ENCODE data around the gene PDGFC. TPM values are rescaled to one million over a fixed set of nuclear protein-coding genes. Genes with fewer than 3 reads are reported as not detected.

Gene PDGFC
- polyA plus RNA-seq, 1 experiment = 72.7 TPM

- no peak overlapping the region for H3K27ac ChIP-seq (ENCODE audit: low read depth, low read length)
- H3K4me3 ChIP-seq (ENCODE audit: low read depth, low read length) = no peak overlapping the region
- POLR2A ChIA-PET = no interaction called here
- H3K9me3 ChIP-seq (ENCODE audit: control insufficient read depth, insufficient read depth, low read length) = peaks cover 2% of the 10 kb centered on the region; the same call in 1 of the 2 replicates
- DNase-seq (ENCODE audit: low read depth, low spot score) = no peak
- H3K27me3 ChIP-seq (ENCODE audit: control insufficient read depth, insufficient read depth, low read length) = no peaks in the 10 kb centered on the region
- no peak for TF ChIP-seq CTCF (IDR thresholded peaks at IDR 0.05; ENCODE audit: low read depth, low read length)
- CTCF ChIA-PET = no interaction called here
These were observed 179.0 kb downstream of the PDGFC start for GRCh38 chr4:156792462-156793085.

GRCh38 chr4:156790866-156791265 lies 180.7 kb downstream of the PDGFC start:
- CTCF ChIA-PET = interaction anchor here (0.6 to 1.3 kb wide), 5 partner anchors 9 to 413 kb away, joined by 3 read pairs; no protein-coding TSS in a partner anchor

GRCh38 chr4:156788782-156789181 lies 182.8 kb downstream of the PDGFC start:
- TF ChIP-seq CTCF (IDR thresholded peaks at IDR 0.05; ENCODE audit: low read depth, low read length) = no peak
- Histone ChIP-seq H3K4me3 (ENCODE audit: low read depth, low read length) (no peak overlapping the region), H3K9me3 (ENCODE audit: control insufficient read depth, insufficient read depth, low read length) (no peaks in the 10 kb centered on the region), H3K27ac (ENCODE audit: low read depth, low read length) (no peak overlapping the region), H3K27me3 (ENCODE audit: control insufficient read depth, insufficient read depth, low read length) (no peaks in the 10 kb centered on the region)
- no peak for DNase-seq (ENCODE audit: low read depth, low spot score)
- ChIA-PET CTCF (no interaction called here), POLR2A (no interaction called here)

More at GRCh38 chr4:156790866-156791265, 180.7 kb downstream of the PDGFC start:
- TF ChIP-seq CTCF (IDR thresholded peaks at IDR 0.05; ENCODE audit: low read depth, low read length) = no peak
- H3K9me3 ChIP-seq (ENCODE audit: control insufficient read depth, insufficient read depth, low read length) = no peaks in the 10 kb centered on the region
- no peak overlapping the region for H3K27ac ChIP-seq (ENCODE audit: low read depth, low read length)
- no peaks in the 10 kb centered on the region for H3K27me3 ChIP-seq (ENCODE audit: control insufficient read depth, insufficient read depth, low read length)
- no peak for DNase-seq (ENCODE audit: low read depth, low spot score)
- POLR2A ChIA-PET = no interaction called here
- no peak overlapping the region for H3K4me3 ChIP-seq (ENCODE audit: low read depth, low read length)

DNA sequence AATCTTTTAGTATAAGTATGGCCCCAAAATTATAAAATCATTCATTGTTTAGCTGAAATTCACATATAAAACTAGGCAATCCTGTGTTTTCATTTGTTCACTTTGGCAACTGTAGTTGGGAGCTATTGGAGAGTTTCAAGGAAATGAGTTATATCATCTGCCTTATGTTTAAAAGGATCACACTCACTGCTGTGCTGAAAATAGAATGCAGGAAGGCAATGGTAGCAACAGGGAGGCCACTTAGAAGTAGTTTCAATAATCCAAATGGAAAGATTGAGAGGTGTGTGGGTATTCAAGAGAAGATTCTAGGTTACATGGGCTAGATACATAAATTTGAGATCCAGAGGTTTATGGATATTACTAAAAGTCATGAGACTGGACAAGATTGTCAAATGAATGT lies 184.9 kb downstream of the PDGFC start:
- ChIA-PET CTCF (no interaction called here), POLR2A (no interaction called here)

GRCh38 chr4:156784970-156785369 lies 186.6 kb downstream of the PDGFC start:
- DNase-seq (ENCODE audit: low read depth, low spot score) = no peak
- POLR2A ChIA-PET = no interaction called here

More for the DNA sequence above, 184.9 kb downstream of the PDGFC start:
- Histone ChIP-seq H3K4me3 (ENCODE audit: low read depth, low read length) (no peak overlapping the region), H3K27ac (ENCODE audit: low read depth, low read length) (no peak overlapping the region), H3K27me3 (ENCODE audit: control insufficient read depth, insufficient read depth, low read length) (no peaks in the 10 kb centered on the region), H3K9me3 (ENCODE audit: control insufficient read depth, insufficient read depth, low read length) (no peaks in the 10 kb centered on the region)
- TF ChIP-seq CTCF (IDR thresholded peaks at IDR 0.05; ENCODE audit: low read depth, low read length) = no peak
- no peak for DNase-seq (ENCODE audit: low read depth, low spot score)

More at GRCh38 chr4:156784970-156785369, 186.6 kb downstream of the PDGFC start:
- Histone ChIP-seq H3K27ac (ENCODE audit: low read depth, low read length) (no peak overlapping the region), H3K4me3 (ENCODE audit: low read depth, low read length) (no peak overlapping the region), H3K9me3 (ENCODE audit: control insufficient read depth, insufficient read depth, low read length) (no peaks in the 10 kb centered on the region), H3K27me3 (ENCODE audit: control insufficient read depth, insufficient read depth, low read length) (no peaks in the 10 kb centered on the region)
- CTCF ChIA-PET = no interaction called here
- no peak for TF ChIP-seq CTCF (IDR thresholded peaks at IDR 0.05; ENCODE audit: low read depth, low read length)
